AG09309 (cell line): ENCODE measurements around the gene IL24.
"Not testable (repeated sequence)": the region's sequence is repeated elsewhere in the genome, so short reads cannot be mapped to it uniquely, and the experiment has no call there.

Experiments used
- DNase-seq: peaks from one replicate; pipeline ENCODE4 v3.0.0-alpha.2; 2010; ENCODE audit warnings: low read depth
- H3K4me3 ChIP-seq: 2 replicates; pipeline ENCODE4 v1.5.1; 2011; ENCODE audit warnings: mild to moderate bottlenecking, low read depth, low read length, moderate library complexity; ENCODE audit not compliant: control insufficient read depth
- TF ChIP-seq, protein P1 (sequence below): IDR thresholded peaks from 2 replicates; pipeline ENCODE4 v1.5.1; 2011; ENCODE audit warnings: mild to moderate bottlenecking, low read depth, low read length, inconsistent platforms; ENCODE audit not compliant: insufficient read depth, control insufficient read depth; ENCODE audit errors: missing control alignments

Gene IL24

DNA sequence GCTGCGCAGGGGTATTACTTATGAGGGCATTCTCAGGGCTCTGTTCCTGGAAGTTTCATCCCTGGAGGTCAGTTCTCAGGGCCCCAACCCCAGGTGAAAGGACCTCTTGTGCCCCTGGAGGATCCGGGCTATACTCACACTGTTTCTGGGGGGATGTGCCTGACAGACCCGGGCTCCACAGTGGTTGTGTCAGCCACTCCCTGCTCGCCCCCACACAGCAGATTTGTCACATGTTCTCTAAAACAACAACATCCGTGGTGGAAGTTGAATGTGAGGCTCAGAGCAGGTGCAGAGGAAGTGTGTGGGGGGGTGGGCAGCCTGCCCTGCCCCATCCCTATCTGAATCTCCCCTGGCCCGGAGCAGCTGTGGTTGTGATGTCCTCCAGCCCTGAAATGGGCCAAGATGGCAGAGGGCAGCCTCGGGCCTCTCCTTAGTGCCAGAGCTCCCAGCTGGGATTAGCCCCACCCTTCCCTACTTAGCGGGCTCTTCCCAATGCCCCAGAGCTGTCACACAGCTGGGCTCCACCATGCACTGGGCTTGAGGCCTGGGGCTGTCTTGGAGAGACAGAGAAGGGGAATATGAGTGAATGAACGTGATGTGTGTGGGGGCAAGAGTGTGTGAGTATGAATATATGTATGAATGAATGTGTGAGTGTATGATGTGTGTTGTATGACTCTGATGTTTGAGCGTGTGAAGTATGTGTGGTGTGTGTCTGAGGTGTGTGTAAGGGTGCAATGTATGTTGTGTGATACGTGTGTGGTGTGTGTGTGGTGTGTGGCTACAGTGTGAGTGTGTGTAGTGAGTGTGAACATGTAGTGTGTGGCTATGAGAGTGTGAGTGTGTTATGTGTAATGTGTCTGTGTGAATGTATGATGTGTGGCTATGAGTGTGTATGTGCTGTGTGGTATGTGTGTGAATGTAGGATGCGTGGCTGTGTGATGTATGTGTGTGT lies 26.0 kb downstream of the IL24 start:
- H3K4me3 ChIP-seq, result no peak overlapping the region
- DNase-seq, result no peak
- TF ChIP-seq, protein P1, sequence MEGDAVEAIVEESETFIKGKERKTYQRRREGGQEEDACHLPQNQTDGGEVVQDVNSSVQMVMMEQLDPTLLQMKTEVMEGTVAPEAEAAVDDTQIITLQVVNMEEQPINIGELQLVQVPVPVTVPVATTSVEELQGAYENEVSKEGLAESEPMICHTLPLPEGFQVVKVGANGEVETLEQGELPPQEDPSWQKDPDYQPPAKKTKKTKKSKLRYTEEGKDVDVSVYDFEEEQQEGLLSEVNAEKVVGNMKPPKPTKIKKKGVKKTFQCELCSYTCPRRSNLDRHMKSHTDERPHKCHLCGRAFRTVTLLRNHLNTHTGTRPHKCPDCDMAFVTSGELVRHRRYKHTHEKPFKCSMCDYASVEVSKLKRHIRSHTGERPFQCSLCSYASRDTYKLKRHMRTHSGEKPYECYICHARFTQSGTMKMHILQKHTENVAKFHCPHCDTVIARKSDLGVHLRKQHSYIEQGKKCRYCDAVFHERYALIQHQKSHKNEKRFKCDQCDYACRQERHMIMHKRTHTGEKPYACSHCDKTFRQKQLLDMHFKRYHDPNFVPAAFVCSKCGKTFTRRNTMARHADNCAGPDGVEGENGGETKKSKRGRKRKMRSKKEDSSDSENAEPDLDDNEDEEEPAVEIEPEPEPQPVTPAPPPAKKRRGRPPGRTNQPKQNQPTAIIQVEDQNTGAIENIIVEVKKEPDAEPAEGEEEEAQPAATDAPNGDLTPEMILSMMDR, result no peak

DNA sequence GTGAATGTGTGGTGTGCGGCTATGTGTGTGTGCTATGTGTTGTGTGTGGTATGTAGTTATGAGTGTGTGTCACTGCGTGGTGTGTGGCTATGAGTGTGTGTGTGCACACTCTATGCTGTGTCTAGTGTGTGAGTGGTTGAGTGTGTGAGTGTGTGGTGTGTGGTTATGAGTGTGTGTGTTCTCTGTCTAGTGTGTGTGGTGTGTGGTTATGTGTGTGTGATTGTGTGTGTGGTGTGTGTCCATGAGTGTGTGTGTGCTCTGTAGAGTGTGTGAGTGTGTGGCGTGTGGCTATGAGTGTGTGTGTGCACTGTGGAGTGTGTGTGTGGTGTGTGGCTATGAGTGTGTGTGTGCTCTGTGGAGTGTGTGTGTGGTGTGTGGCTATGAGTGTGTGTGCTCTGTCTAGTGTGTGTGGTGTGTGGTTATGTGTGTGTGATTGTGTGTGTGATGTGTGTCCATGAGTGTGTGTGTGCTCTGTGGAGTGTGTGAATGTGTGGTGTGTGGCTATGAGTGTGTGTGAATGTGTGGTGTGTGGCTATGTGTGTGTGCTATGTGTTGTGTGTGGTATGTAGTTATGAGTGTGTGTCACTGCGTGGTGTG lies 26.8 kb downstream of the IL24 start:
- DNase-seq, H3K4me3 ChIP-seq: not testable (repeated sequence)

GRCh38 chr1:206924592-206925105 lies 27.4 kb downstream of the IL24 start:
- TF ChIP-seq, protein P1, result no peak
- no peak overlapping the region for H3K4me3 ChIP-seq
- DNase-seq, result no peak

DNA sequence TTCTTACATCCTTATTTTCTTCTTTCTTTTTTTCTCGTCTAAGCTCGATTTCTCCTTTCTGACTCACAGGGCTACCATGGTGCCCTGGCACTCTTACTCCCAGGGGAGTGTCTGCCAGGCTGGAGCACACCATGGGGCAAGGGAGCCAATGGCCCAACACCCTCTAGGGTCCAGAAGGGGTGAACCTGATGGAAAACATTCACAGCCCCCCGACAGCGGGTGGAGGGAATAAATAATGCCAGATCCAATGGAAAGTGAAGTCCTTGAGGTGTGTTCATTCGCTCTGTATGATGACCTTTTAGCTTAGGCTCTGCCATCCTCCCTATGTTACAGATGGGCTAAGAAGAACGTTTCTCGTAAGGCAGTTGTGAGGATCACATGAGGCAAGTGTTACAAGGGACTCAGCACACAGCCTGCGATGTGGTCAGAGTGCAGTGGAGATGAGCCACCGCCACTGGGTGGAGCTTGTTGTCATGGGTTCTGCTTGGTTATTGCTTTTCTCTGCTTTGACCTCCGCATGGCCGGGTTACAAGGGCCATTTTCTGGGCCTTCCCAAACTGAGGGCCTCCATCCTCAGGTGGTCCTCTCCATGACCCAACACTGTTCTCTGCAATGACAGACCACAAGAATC lies 28.0 kb downstream of the IL24 start:
- DNase-seq, result no peak
- H3K4me3 ChIP-seq, result no peak overlapping the region
- TF ChIP-seq, protein P1, result no peak

DNA sequence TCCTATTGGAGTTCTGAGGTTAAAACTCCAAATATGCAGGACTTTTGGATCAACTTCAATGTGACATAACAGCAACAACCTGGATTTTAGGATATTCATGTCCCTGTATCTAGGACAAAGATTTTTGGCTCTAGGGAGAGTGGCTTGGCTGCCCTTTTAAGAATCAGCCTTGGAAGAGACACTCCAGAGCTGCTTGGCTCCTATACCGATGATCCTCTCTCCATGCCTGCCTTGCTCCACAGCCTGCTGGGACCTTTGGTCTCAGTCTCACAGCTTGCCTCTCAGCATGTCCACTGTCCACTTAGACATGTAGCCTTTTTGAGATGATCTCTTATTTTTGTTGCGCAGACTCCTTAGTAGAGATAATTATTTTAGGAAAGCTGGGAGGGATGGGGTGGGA lies 29.0 kb downstream of the IL24 start:
- TF ChIP-seq, protein P1, result no peak
- DNase-seq, result no peak
- no peak overlapping the region for H3K4me3 ChIP-seq

GRCh38 chr1:206929524-206929923 lies 32.3 kb downstream of the IL24 start:
- no peak overlapping the region for H3K4me3 ChIP-seq
- DNase-seq, result no peak
- TF ChIP-seq, protein P1, result no peak
